WERI-Rb-1 (cell line): Measurements from ENCODE around the gene MAN2A2.

ENCODE experiments used
- DNase-seq: peaks from one replicate; pipeline ENCODE4 v3.0.0-alpha.2; 2020
- H3K27ac ChIP-seq: fragments of 250-450 bp; sonication (Bioruptor Pico); 2 replicates; pipeline ENCODE4 v1.5.1; 2020; ENCODE audit warnings: mild to moderate bottlenecking, moderate library complexity
- H3K27me3 ChIP-seq: fragments of 250-450 bp; sonication (Bioruptor Pico); 2 replicates; pipeline ENCODE4 v1.5.1; 2021; ENCODE audit warnings: mild to moderate bottlenecking, low read depth, moderate library complexity; ENCODE audit not compliant: insufficient read depth, severe bottlenecking
- H3K36me3 ChIP-seq: fragments of 250-450 bp; sonication (Bioruptor Pico); 2 replicates; pipeline ENCODE4 v1.5.1; 2020; ENCODE audit warnings: mild to moderate bottlenecking, moderate library complexity
- H3K4me3 ChIP-seq: 2 replicates; pipeline ENCODE4 v1.5.1; 2011; ENCODE audit warnings: low read depth, mild to moderate bottlenecking, control low read depth, low read length
- H3K9me3 ChIP-seq: fragments of 250-450 bp; sonication (Bioruptor Pico); 2 replicates; pipeline ENCODE4 v1.5.1; 2021; ENCODE audit warnings: mild to moderate bottlenecking, moderate library complexity; ENCODE audit not compliant: severe bottlenecking
- TF ChIP-seq, protein P1 (sequence below): IDR thresholded peaks from 2 replicates; pipeline ENCODE4 v1.5.1; 2011; ENCODE audit warnings: low read depth, mild to moderate bottlenecking, control low read depth, inconsistent platforms, low read length

Gene MAN2A2

DNA sequence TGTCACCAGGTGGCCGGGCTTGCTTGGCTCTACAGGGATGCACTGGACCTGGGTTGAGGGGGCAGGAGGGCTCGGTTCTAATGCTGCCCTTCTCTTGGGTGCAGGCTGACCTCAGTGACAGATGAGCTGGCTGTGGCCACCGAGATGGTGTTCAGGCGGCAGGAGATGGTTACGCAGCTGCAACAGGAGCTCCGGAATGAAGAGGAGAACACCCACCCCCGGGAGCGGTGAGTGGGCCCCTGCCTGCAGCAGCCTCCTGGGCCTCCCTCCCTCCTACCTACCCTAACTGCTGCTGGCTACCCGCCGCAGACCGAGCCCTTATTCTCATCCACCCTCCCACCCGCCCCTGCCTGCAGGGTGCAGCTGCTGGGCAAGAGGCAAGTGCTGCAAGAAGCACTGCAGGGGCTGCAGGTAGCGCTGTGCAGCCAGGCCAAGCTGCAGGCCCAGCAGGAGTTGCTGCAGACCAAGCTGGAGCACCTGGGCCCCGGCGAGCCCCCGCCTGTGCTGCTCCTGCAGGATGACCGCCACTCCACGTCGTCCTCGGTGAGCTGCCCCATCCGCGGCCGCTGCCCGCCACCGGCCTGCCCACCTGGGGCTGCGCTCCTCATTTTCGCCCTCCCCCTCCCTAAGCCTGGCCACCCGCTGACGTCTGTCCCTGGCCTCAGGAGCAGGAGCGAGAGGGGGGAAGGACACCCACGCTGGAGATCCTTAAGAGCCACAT, 13.2 kb upstream of the MAN2A2 start:
- Histone ChIP-seq H3K27me3 (no peaks in the 10 kb centered on the region), H3K4me3 (no peak overlapping the region), H3K36me3 (no peaks in the 10 kb centered on the region), H3K27ac (no peak overlapping the region), H3K9me3 (no peaks in the 10 kb centered on the region)
- TF ChIP-seq, protein P1, sequence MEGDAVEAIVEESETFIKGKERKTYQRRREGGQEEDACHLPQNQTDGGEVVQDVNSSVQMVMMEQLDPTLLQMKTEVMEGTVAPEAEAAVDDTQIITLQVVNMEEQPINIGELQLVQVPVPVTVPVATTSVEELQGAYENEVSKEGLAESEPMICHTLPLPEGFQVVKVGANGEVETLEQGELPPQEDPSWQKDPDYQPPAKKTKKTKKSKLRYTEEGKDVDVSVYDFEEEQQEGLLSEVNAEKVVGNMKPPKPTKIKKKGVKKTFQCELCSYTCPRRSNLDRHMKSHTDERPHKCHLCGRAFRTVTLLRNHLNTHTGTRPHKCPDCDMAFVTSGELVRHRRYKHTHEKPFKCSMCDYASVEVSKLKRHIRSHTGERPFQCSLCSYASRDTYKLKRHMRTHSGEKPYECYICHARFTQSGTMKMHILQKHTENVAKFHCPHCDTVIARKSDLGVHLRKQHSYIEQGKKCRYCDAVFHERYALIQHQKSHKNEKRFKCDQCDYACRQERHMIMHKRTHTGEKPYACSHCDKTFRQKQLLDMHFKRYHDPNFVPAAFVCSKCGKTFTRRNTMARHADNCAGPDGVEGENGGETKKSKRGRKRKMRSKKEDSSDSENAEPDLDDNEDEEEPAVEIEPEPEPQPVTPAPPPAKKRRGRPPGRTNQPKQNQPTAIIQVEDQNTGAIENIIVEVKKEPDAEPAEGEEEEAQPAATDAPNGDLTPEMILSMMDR, result no peak
- no peak for DNase-seq

DNA sequence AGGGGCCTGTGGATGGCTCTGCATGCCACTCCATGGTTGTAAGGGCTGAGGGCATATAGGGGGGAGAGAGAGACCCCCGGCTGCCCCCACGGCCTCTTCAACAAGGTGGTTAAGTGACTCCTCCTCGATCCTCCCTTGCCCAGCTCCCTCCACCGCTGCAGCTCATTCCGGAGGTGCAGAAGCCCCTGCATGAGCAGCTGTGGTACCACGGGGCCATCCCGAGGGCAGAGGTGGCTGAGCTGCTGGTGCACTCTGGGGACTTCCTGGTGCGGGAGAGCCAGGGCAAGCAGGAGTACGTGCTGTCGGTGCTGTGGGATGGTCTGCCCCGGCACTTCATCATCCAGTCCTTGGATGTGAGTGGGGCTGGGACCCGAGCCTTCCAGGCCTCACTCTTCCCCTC, 12.3 kb upstream of the MAN2A2 start:
- no peaks in the 10 kb centered on the region for H3K27me3 ChIP-seq
- no peak overlapping the region for H3K27ac ChIP-seq
- H3K36me3 ChIP-seq, result no peaks in the 10 kb centered on the region
- H3K9me3 ChIP-seq, result no peaks in the 10 kb centered on the region
- TF ChIP-seq, protein P1, result no peak
- no peak for DNase-seq
- no peak overlapping the region for H3K4me3 ChIP-seq

GRCh38 chr15:90891346-90891949, 11.7 kb upstream of the MAN2A2 start:
- H3K36me3 ChIP-seq, result no peaks in the 10 kb centered on the region
- TF ChIP-seq, protein P1, result no peak
- H3K27me3 ChIP-seq, result no peaks in the 10 kb centered on the region

GRCh38 chr15:90892023-90892422, 11.1 kb upstream of the MAN2A2 start:
- DNase-seq, result no peak
- H3K27ac ChIP-seq, result no peak overlapping the region
- H3K27me3 ChIP-seq, result no peaks in the 10 kb centered on the region
- no peaks in the 10 kb centered on the region for H3K9me3 ChIP-seq
- H3K36me3 ChIP-seq, result no peaks in the 10 kb centered on the region
- no peak overlapping the region for H3K4me3 ChIP-seq
- TF ChIP-seq, protein P1, result no peak

More at GRCh38 chr15:90891346-90891949, 11.7 kb upstream of the MAN2A2 start:
- DNase-seq, result no peak
- H3K4me3 ChIP-seq, result no peak overlapping the region
- H3K9me3 ChIP-seq, result no peaks in the 10 kb centered on the region
- no peak overlapping the region for H3K27ac ChIP-seq

DNA sequence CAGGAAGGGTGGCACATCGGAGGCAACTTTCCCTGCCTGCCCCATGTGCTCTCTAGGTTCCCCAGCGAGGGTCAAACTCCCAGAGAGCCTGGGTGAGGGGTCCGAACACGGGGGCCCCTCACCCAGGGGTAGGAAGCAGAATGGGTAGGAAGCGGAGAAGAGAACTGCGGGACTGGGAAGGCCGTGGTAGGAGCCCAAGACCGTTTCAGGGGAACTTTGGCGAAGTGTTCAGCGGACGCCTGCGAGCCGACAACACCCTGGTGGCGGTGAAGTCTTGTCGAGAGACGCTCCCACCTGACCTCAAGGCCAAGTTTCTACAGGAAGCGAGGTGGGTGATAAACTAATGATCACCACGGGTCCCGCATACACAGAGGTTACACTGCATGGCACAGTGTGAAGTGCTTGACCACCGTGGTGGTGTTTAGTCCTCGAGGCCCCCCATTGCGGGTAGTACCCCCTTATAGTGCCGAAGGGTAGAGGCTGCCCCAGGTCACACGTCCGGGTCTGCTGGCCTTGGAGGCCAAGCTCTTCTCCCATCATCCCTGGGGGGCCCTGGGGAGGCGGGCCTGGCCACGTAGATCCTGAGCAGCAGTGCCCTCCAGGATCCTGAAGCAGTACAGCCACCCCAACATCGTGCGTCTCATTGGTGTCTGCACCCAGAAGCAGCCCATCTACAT, 10.5 kb upstream of the MAN2A2 start:
- Histone ChIP-seq H3K27ac (no peak overlapping the region), H3K4me3 (no peak overlapping the region), H3K36me3 (no peaks in the 10 kb centered on the region), H3K9me3 (no peaks in the 10 kb centered on the region), H3K27me3 (no peaks in the 10 kb centered on the region)
- TF ChIP-seq, protein P1, result no peak
- DNase-seq, result no peak
